Sigmoid colon (tissue), 4 donors: ENCODE data around the gene PRKCZ.

ENCODE experiments used
- CTCF ChIP-seq, 4 experiments: fragments of 450-650 bp in 3 of 4; fragments of 200-600 bp in 1 of 4; IDR thresholded peaks; one replicate each; pipeline ENCODE4 v1.5.1; 2016 to 2019; ENCODE audit warnings: antibody characterized with exemption in 4 of 4, mild to moderate bottlenecking in 3 of 4, moderate library complexity in 2 of 4
- EP300 ChIP-seq, 4 donors: sonication (generic); formaldehyde crosslinking; IDR thresholded peaks; one replicate each; pipeline ENCODE4 v1.6.1; 2017; ENCODE audit warnings: antibody characterized with exemption in 4 of 4
- POLR2A ChIP-seq, 2 donors: fragments of 450-650 bp; IDR thresholded peaks; one replicate each; pipeline ENCODE4 v1.6.1; 2016; ENCODE audit warnings: antibody characterized with exemption in 2 of 2, mild to moderate bottlenecking in 2 of 2, moderate library complexity in 2 of 2

GRCh38 chr1:2072109-2072806, 22.0 kb downstream of the PRKCZ start:
- TF ChIP-seq CTCF (IDR thresholded peaks at IDR 0.05) (no peak), POLR2A (IDR thresholded peaks at IDR 0.05) (no peak), EP300 (IDR thresholded peaks at IDR 0.05) (no peak)
